GM12874 (cell line): ENCODE measurements around the gene RIT2.

Experiments
- TF ChIP-seq, protein P1 (sequence below): IDR thresholded peaks from 2 replicates; pipeline ENCODE4 v1.5.1; 2011; ENCODE audit warnings: low read depth, mild to moderate bottlenecking, control low read depth, low read length, moderate library complexity; ENCODE audit not compliant: insufficient read depth

RIT2 gene

DNA sequence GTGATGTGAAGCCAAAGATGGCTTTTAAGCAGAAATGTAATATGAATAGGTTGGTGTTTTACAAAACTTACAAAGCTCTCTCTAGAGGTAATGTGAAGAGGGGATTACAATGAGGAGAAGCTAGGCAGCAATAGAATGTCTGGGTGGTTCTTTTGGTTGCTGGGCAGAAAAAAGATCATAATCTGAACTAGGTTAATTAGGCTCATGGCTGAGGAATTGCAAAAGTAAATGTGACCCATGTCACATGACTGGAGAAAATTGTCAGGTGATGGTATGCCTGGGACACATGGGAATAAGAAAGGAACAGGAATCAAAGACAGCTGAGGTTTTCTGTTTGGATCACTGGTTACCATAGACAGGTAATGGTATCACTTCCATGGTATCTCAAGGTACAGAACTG is 7.5 kb upstream of the RIT2 start:
- TF ChIP-seq, protein P1, sequence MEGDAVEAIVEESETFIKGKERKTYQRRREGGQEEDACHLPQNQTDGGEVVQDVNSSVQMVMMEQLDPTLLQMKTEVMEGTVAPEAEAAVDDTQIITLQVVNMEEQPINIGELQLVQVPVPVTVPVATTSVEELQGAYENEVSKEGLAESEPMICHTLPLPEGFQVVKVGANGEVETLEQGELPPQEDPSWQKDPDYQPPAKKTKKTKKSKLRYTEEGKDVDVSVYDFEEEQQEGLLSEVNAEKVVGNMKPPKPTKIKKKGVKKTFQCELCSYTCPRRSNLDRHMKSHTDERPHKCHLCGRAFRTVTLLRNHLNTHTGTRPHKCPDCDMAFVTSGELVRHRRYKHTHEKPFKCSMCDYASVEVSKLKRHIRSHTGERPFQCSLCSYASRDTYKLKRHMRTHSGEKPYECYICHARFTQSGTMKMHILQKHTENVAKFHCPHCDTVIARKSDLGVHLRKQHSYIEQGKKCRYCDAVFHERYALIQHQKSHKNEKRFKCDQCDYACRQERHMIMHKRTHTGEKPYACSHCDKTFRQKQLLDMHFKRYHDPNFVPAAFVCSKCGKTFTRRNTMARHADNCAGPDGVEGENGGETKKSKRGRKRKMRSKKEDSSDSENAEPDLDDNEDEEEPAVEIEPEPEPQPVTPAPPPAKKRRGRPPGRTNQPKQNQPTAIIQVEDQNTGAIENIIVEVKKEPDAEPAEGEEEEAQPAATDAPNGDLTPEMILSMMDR, result no peak

DNA sequence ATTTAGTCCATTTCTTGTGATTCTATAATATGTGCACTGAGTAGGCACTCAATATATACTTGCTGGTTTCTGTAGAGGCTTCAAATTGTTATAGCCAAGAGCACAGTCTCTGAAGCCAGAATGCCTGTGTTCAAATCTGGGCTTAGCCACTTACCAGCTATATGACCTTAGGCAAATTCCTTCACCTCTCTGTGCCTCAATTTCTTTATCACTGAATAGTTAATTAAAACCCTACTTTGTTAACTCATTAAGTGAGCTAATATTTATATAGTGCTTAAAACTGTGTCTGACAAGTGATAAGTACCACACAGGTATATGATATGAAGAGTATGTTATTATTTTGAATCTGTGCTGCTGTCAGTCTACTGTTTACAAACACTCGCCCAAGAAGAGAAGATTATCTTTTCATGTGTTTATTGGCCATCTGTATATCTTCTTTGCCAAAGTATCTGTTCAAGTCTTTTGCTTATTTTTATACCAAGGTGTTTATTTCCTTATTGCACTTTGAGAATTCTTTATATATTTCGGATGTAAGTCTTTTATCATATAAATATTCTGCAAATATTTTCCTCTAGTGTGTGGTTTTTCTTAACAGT is 1.3 kb upstream of the RIT2 start:
- TF ChIP-seq, protein P1, result no peak

DNA sequence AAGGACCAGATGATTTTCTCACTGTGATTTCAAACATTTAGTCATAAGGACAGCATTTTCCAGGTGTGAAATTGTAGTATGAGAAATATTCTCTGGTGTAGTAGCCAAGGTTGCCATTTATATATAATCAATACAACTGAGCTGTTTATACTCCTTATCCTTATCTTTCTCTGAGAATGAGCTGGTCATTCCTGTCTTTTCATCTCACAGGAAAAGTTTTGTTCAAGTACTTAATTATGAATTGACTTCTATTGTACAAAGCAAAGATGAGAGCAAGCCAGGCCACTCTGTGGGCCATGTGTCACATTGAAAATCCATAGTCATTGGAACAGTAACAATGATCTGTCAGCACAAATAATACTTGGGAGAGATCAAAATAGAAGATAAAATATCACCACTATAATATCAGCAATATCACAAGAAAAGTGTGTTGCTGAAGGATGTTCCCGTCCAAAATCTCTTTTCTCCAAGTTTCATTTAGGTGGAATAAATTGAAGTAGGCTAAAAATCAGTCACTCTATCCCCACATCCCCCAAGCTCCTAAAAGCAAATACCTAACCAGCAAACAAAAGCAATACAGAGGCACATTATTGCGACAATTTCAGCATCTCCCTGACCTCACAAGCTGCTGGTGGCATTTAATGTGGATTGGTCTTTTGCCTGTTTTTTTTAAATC is 2.1 kb downstream of the RIT2 start:
- TF ChIP-seq, protein P1, result no peak

- TF ChIP-seq, protein P1, result no peak
Observed at GRCh38 chr18:43108882-43109281, 6.6 kb downstream of the RIT2 start.

- TF ChIP-seq, protein P1, result no peak
Observed at GRCh38 chr18:43108469-43108868, 7.0 kb downstream of the RIT2 start.

GRCh38 chr18:43093646-43094045 is 21.8 kb downstream of the RIT2 start:
- TF ChIP-seq, protein P1, result no peak

DNA sequence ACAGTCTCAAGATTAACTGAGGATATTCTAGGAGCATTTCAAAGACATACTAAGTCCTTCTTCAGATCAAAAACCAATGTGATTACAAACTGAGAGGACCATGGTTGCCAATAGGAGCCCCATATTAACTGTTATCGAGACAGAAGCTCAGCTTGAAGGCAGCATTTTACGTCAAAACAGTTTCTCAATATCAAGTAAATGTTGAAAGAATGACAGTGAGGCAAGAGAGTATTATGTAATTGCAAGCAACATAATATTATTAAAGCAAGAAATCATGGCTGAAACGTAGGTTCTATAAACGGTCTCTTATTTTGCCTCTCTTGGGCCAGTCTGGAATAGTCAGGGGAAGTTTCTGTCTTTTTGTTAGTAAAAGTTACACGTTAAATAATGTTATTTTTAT is 22.9 kb downstream of the RIT2 start:
- TF ChIP-seq, protein P1, result no peak
